Measurements from ENCODE around the gene SCO2.
A peak's percentile ranks its signal among the peaks of the same experiment; 100 is the strongest.

Gene SCO2

GRCh38 chr22:50517495-50518260 is 7.7 kb downstream of the SCO2 start:
- DNase-seq, result no peak

GRCh38 chr22:50516891-50517290 is 8.5 kb downstream of the SCO2 start:
- no peak for DNase-seq

GRCh38 chr22:50516068-50516467 is 9.3 kb downstream of the SCO2 start:
- DNase-seq, result no peak

GRCh38 chr22:50513175-50513574 is 12.2 kb downstream of the SCO2 start:
- no peak for DNase-seq

GRCh38 chr22:50508897-50509296 is 16.5 kb downstream of the SCO2 start:
- DNase-seq, result no peak

GRCh38 chr22:50507991-50508884 is 17.2 kb downstream of the SCO2 start, which contains the start of gene NCAPH2:
NCAPH2 (plus strand) TSS chr22:50508224; CDS start chr22:50508338, 114 bp downstream.
- peak; percentile 88 for DNase-seq

- peak; percentile 80 for DNase-seq
Measured at GRCh38 chr22:50507421-50507990, 17.9 kb downstream of the SCO2 start, which contains the start of gene LMF2. LMF2 (minus strand) TSS chr22:50507702; CDS start chr22:50507675, 27 bp downstream.

GRCh38 chr22:50506611-50507420 is 18.6 kb downstream of the SCO2 start:
- no peak for DNase-seq

- no peak for DNase-seq
Measured at GRCh38 chr22:50505776-50506610, 19.4 kb downstream of the SCO2 start.

- DNase-seq, result no peak
Measured at GRCh38 chr22:50505276-50505775, 20.1 kb downstream of the SCO2 start.

GRCh38 chr22:50504369-50505211 is 20.8 kb downstream of the SCO2 start:
- DNase-seq, result no peak

- DNase-seq, result no peak
Measured at GRCh38 chr22:50503475-50504145, 21.8 kb downstream of the SCO2 start.

- no peak for DNase-seq
Measured at GRCh38 chr22:50502628-50503474, 22.5 kb downstream of the SCO2 start.

- no peak for DNase-seq
Measured at GRCh38 chr22:50502096-50502495, 23.3 kb downstream of the SCO2 start.

GRCh38 chr22:50500452-50500851 is 24.9 kb downstream of the SCO2 start:
- DNase-seq, result no peak

GRCh38 chr22:50498322-50498890 is 27.0 kb downstream of the SCO2 start:
- peak; percentile 36 for DNase-seq

GRCh38 chr22:50497093-50497492 is 28.3 kb downstream of the SCO2 start:
- no peak for DNase-seq

GRCh38 chr22:50490531-50491308 is 34.7 kb downstream of the SCO2 start:
- DNase-seq, result no peak

Data from NCI-H774 (cell line).